Measurements from ENCODE around the gene MGME1.

DNA sequence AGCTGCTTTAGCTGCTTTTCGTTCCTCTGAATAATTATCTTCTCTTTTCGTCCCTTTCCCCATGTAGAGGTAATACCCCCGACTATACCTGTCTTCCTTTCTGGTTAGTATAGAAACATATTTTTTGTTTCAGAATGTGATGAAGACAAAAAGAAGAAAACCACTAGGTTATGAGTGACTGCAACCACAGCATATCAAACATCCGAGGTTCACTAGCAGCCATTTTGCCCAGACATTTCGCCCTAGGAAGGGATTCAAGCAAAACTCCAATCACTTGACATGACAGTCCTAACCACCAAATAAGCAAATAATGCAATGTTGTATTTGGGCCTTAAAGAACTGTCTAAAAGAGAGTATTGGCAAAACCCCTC, 9.6 kb upstream of the MGME1 start:
- TF ChIP-seq FOXK2 (IDR thresholded peaks at IDR 0.05) = no peak
- TF ChIP-seq LEF1 (IDR thresholded peaks at IDR 0.05; ENCODE audit: borderline replicate concordance) = no peak
- no peak for TF ChIP-seq FOXM1 (IDR thresholded peaks at IDR 0.05; ENCODE audit: borderline replicate concordance)
